Umbilical cord (tissue), 2 donors: ENCODE data around the gene PRKD2. TPM values are rescaled to one million over a fixed set of nuclear protein-coding genes. Genes with fewer than 3 reads are reported as not detected.

ENCODE experiments used
- DNase-seq: peaks from one replicate; pipeline ENCODE4 v3.0.0-alpha.2; 2015; ENCODE audit warnings: low spot score
- total RNA-seq: library from RNA; depleted of rRNA; stranded (reverse); fragments of >200 nt; gene quantifications from one replicate; pipeline ENCODE4 v1.2.3, GENCODE V29; 2014; ENCODE audit warnings: low replicate concordance; ENCODE audit not compliant: insufficient read depth

PRKD2 gene
- total RNA-seq, 1 donor from 2014 or later, result 9.6 TPM

DNA sequence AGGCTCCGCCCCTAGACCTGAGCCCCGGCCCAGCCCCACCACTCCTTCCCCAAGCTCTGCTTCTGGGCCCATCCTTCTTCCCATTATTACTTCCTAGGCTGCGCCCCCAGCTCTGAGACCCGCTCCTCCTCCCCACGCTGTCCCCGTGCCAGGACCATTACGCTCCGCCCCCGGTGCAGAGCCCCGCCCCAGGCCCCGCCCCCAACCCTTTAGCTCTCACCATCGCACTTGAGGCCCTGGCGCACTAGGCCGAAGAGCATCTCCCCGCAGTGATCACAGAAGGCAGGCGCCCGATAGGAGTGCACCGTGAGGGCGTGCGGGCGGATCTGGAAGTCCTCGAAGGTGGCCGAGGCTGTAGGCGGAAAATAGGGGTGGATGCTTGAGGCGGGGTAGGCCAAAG, 6.2 kb downstream of the PRKD2 start:
- DNase-seq, result no peak

GRCh38 chr19:46704379-46705076, 12.4 kb downstream of the PRKD2 start:
- DNase-seq, result no peak

GRCh38 chr19:46700704-46701103, 16.2 kb downstream of the PRKD2 start:
- DNase-seq, result no peak

DNA sequence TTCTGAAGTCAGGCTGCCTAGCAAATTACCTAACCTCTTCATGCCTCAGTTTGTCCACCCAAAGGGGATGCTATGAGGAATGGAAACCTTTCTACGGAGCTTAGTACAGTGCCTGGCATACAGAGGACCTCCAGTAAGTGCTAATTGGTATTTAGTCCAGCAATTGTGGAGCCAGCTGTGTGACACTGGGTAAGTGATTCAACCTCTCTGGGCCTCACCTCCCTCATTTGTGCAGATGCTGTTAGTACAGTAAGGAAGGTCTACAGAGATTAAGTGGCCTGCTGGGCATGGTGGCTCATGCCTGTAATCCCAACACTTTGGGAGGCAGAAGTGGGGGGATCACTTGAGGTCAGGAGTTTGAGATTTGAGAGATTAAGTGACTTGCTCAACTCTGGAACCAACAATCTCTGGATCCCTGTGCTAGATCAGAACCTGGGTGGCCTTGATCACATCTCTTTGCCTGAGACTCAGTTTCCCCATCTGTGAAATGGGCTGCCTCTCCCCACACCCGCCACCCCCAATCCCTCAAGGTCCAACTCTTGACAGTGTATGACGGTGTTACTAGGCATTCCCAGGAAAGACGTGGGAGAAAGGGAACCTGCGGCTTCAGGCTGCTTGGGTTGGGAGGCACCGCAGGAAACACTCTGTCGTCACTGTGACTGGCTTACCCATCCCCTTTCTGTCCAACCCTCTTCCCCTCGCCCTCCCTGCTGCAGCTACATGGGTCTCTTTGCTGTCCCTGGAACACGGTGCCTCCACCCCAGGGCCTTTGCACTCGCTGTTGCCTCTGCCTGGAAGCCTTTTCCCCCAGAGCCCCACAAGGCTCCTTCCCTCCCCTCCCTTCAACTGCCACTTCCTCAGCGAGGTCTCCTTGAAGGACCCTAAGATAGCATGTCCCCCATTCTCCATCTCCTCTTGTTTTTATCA, 18.3 kb downstream of the PRKD2 start:
- no peak for DNase-seq

- DNase-seq, result peak; percentile 87
These were observed 19.5 kb downstream of the PRKD2 start for GRCh38 chr19:46697204-46697960.

DNA sequence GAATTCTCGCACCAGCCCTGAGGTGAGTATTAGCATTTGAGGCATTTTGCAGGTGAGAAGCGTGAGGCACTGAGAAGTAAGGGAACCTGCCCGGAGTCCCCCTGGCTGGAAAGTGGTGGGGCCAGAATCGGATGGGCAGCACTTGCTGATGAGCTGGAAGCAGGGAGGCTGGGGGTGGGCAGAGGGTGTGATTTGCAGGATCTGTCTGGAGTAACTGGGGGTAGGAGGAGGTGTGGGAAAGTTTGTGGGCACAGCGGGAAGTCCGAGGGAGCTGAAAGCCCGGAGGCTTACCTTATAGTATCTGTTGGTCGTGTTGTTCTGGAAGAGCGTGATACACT, 20.1 kb downstream of the PRKD2 start:
- DNase-seq, result no peak

- no peak for DNase-seq
These were observed 20.9 kb downstream of the PRKD2 start for GRCh38 chr19:46696052-46696451.

DNA sequence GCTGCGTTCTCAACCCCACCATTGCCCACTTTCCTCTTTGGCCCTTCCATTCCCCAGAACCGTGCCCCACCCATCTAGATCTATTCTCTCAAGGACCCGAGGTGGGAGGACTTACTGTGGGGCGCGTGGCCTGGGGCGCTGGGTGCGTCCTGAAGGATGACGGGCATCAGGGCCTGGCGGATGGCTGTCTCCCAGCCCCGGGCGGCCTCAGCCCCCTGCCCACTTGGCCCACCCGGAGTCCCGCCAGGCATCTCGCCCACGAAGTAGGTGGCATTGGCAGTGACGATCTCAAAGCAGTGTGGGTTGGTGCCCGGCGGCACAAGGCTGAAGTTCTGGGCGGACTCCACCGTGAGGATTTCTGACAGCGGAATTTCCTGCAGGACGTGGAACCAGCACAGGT, 23.2 kb downstream of the PRKD2 start:
- DNase-seq, result no peak

GRCh38 chr19:46692918-46693722, 23.8 kb downstream of the PRKD2 start:
- no peak for DNase-seq

- DNase-seq, result no peak
These were observed 25.0 kb downstream of the PRKD2 start for GRCh38 chr19:46691948-46692347.

DNA sequence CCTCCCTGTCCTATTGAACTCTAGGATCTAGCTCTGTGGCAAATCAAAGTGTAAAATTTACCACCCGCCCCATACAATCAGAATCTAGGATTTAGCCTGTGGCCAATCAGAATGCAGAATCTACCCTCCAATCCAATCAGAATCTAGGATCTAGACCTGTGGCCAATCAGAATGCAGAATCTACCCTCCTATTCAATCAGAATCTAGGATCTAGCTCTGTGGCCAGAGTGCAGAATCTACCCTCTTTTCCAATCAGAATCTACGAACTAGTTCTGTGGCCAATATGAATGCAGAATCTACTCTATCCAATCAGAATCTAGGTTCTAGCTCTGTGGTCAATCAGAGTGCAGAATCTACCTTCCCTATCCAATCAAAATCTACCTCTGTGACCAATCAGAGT, 25.8 kb downstream of the PRKD2 start:
- no peak for DNase-seq

DNA sequence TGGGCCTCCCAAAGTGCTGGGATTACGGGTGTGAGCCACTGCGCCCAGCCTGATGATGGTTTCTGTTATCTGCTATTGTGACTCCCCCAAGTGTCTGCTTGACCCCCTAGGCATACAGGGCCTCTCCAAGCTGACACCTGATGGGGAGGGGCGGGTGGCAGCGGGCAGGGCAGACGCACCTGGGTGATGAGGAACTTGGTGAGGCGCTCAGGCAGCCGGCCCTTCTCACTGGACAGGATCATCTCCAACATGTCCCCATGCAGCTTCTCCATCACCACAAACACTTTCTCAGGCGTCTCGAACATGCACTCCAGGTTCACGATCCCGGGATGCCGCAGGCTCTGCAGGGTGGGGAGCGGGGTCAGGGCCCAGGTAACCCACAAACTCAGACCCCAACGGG, 27.6 kb downstream of the PRKD2 start:
- DNase-seq, result no peak

GRCh38 chr19:46687438-46688145, 29.3 kb downstream of the PRKD2 start:
- DNase-seq, result no peak

GRCh38 chr19:46685189-46685588, 31.7 kb downstream of the PRKD2 start:
- no peak for DNase-seq

GRCh38 chr19:46678110-46678732, 38.7 kb downstream of the PRKD2 start:
- DNase-seq, result no peak

DNA sequence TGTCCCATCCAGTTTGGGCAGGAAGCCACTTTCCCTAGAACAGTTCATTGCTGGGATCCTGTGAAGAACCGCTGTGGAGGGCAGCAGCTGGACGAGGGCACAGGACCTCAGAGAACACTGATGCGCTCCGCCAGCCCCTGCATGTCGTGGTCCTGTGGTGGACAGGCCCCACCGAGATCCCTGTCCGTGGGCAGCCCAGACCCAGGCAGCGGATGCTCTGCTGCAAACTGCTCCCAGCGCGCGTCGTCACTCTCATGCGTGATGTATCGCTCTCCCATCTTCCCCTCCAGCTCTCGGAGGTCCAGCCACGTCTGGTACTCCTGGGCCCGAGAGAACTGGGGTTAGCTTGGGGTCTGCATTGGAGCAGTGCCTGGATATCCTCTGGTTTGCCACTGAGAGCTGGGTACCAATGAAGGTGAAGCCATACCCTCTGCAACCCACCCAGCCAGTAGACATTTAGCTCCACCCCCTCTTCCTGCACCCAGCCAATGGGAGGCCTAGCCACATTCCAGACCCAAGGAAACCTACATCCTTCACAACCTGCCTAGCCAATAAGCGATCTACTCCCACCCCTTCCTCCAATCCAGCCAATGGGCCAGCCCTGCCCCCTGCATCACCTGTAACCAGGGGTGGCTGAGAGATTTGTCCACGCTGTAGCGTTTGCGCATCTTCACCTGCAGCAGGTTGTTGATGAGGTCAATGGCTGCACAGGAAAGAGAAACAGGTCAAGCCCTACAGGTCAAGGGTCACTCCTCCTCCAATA, 42.3 kb downstream of the PRKD2 start:
- no peak for DNase-seq

- no peak for DNase-seq
These were observed 46.1 kb downstream of the PRKD2 start for GRCh38 chr19:46670813-46671212.

- no peak for DNase-seq
These were observed 48.3 kb downstream of the PRKD2 start for GRCh38 chr19:46668662-46669061.

GRCh38 chr19:46665072-46665471, 51.8 kb downstream of the PRKD2 start:
- no peak for DNase-seq
